HepG2 (cell line): ENCODE measurements around the gene CHSY3. TPM values are rescaled to one million over a fixed set of nuclear protein-coding genes. Genes with fewer than 3 reads are reported as not detected.

Experiments
- ATAC-seq: fragments of 200-7000 bp; cut with Tn5 transposase; 3 replicates; pipeline ENCODE4 v1.9.1; 2020; ENCODE audit warnings: mild to moderate bottlenecking, moderate library complexity
- BruUV-seq: library from RNA; stranded (reverse); fragments of 400-500 nt; replicated peaks from 2 replicates; lab custom pipeline; 2021; lab: Mats Ljungman, UMichigan
- CTCF ChIA-PET: fragments of 300-600 bp; formaldehyde crosslinking; extraction: SDS; loops from one replicate; lab custom pipeline; 2021; ENCODE audit warnings: low total read pairs, inconsistent platforms, low intra/inter-chr PET ratio; lab: Yijun Ruan, JAX
- POLR2A ChIA-PET: fragments of 350-600 bp; sonication (Branson Sonifier 250); formaldehyde crosslinking; loops from one replicate; lab custom pipeline; 2020; ENCODE audit warnings: antibody characterized with exemption, inconsistent platforms; lab: Yijun Ruan, JAX
- DNase-seq: peaks from one replicate; pipeline ENCODE4 v3.0.0-alpha.2; 2015; ENCODE audit warnings: low spot score
- FAIRE-seq: peaks from 3 replicates; lab custom pipeline; 2011; peaks lifted over from hg19 to GRCh38; lab: Jason Lieb, UNC
- H2AFZ ChIP-seq: one replicate; pipeline ENCODE4 v1.6.1; 2011; ENCODE audit warnings: low read length, inconsistent platforms
- H3K27ac ChIP-seq: fragments of 300-600 bp; 3 replicates; pipeline ENCODE4 v1.8.0; 2011; ENCODE audit warnings: mixed run types, mild to moderate bottlenecking, mixed read lengths, low read length, inconsistent platforms; ENCODE audit not compliant: insufficient read depth; ENCODE audit errors: extremely low read length
- H3K27me3 ChIP-seq, 2 experiments: fragments of 200-600 bp in 1 of 2; 2 replicates in 1 of 2; 3 replicates in 1 of 2; pipeline versions ENCODE4 v1.6.0 to v1.8.0; 2011; ENCODE audit warnings: low read length in 2 of 2, mild to moderate bottlenecking in 2 of 2, moderate library complexity in 2 of 2, inconsistent platforms in 1 of 2; ENCODE audit not compliant: insufficient read depth in 2 of 2, control insufficient read depth in 1 of 2
- H3K36me3 ChIP-seq, 2 experiments: fragments of 200-600 bp in 1 of 2; replicated peaks in 1 of 2; 2 replicates in 1 of 2; 3 replicates in 1 of 2; pipeline versions ENCODE4 v1.5.1 to v1.8.0; 2011; ENCODE audit warnings: low read length in 2 of 2, inconsistent platforms in 1 of 2; ENCODE audit not compliant: insufficient read depth in 2 of 2, control insufficient read depth in 1 of 2
- H3K4me1 ChIP-seq: 2 replicates; pipeline ENCODE4 v1.5.1; 2012; ENCODE audit warnings: low read length, inconsistent platforms; ENCODE audit not compliant: insufficient read depth
- H3K4me2 ChIP-seq: 2 replicates; pipeline ENCODE4 v1.6.0; 2011; ENCODE audit warnings: low read depth, low read length, inconsistent platforms
- H3K4me3 ChIP-seq, 3 experiments: fragments of 200-600 bp in 1 of 3; sonication (generic), shearing (Covaris generic) in 1 of 3; replicated peaks in 1 of 3; 2 replicates each; pipeline ENCODE4 v1.5.1; 2011 to 2016; ENCODE audit warnings: low read length in 3 of 3, inconsistent platforms in 2 of 3, low read depth in 2 of 3, mild to moderate bottlenecking in 2 of 3, control low read depth in 1 of 3, mixed read lengths in 1 of 3; ENCODE audit not compliant: insufficient read depth in 1 of 3
- H3K79me2 ChIP-seq: one replicate; pipeline ENCODE4 v1.6.1; 2011; ENCODE audit warnings: low read length, inconsistent platforms; ENCODE audit not compliant: insufficient read depth
- H3K9ac ChIP-seq: 2 replicates; pipeline ENCODE4 v1.6.0; 2011; ENCODE audit warnings: mild to moderate bottlenecking, low read depth, low read length, inconsistent platforms; ENCODE audit not compliant: insufficient read depth
- H3K9me3 ChIP-seq: 2 replicates; pipeline ENCODE4 v1.5.1; 2012; ENCODE audit warnings: mild to moderate bottlenecking, low read length
- H4K20me1 ChIP-seq: 2 replicates; pipeline ENCODE4 v1.6.0; 2011; ENCODE audit warnings: inconsistent platforms, mild to moderate bottlenecking, low read length, moderate library complexity; ENCODE audit not compliant: insufficient read depth
- EHMT2 ChIP-seq: fragments of 200-600 bp; sonication (generic); IDR thresholded peaks from 2 replicates; pipeline ENCODE4 v1.7.0; 2017; ENCODE audit warnings: antibody characterized with exemption, low read depth, low read length, borderline replicate concordance
- MAZ ChIP-seq, 2 experiments: sonication (generic) in 1 of 2; formaldehyde crosslinking in 1 of 2; IDR thresholded peaks; 2 replicates each; pipeline versions ENCODE4 v1.5.0 to v1.6.1; 2012 to 2020; ENCODE audit warnings: low read depth in 2 of 2, mild to moderate bottlenecking in 2 of 2, borderline replicate concordance in 1 of 2, improper control_type of control experiment in 1 of 2, low read length in 1 of 2, missing genetic modification reagents in 1 of 2, moderate library complexity in 1 of 2
- SIX1 ChIP-seq: sonication (generic); formaldehyde crosslinking; IDR thresholded peaks from 2 replicates; pipeline ENCODE4 v1.4.0; 2020; ENCODE audit warnings: missing genetic modification reagents, borderline replicate concordance
- SKI ChIP-seq: fragments of 450-650 bp; IDR thresholded peaks from one replicate; pipeline ENCODE4 v1.6.1; 2018; ENCODE audit warnings: mild to moderate bottlenecking; ENCODE audit not compliant: partially characterized antibody
- ZKSCAN1 ChIP-seq: fragments of 150-350 bp; IDR thresholded peaks from 2 replicates; pipeline ENCODE4 v1.6.1; 2014; ENCODE audit warnings: low read length
- ZNF234 ChIP-seq: sonication (generic); formaldehyde crosslinking; conservative IDR thresholded peaks from 2 replicates; pipeline ENCODE4 v1.5.1; 2020; ENCODE audit warnings: mild to moderate bottlenecking, missing genetic modification reagents
- ZNF280D ChIP-seq: sonication (generic); formaldehyde crosslinking; IDR thresholded peaks from 2 replicates; pipeline ENCODE4 v1.5.1; 2020; ENCODE audit warnings: mild to moderate bottlenecking, missing genetic modification reagents
- in situ Hi-C: cut with HindIII; loops from 2 replicates; pipeline ENCODE4 v1.10.0; 2017; ENCODE audit warnings: low pct_unique_long_range_greater_than_20kb; ENCODE audit not compliant: extremely low pct_ligation_motif_present
- intact Hi-C: fragments of 100-400 bp; cut with micrococcal nuclease; formaldehyde crosslinking; loops from one replicate; pipeline ENCODE4 v1.10.0; 2022; ENCODE audit not compliant: unreplicated experiment
- polyA plus RNA-seq, 8 experiments: library from polyadenylated mRNA; depleted of rRNA in 3 of 8; stranded (reverse) in 7 of 8; unstranded in 1 of 8; fragments of >200 nt; fragmentation: Illumina TruSeq in 4 of 8; extraction: Trizol in 4 of 8; gene quantifications; 2 replicates each; pipeline versions ENCODE4 v1.2.1 to v1.2.3, GENCODE V29; 2011 to 2016; ENCODE audit warnings: low read depth in 4 of 8, missing spikeins in 1 of 8, mixed read lengths in 1 of 8; ENCODE audit not compliant: insufficient read depth in 1 of 8
- total RNA-seq, 5 experiments: library from RNA; depleted of rRNA; stranded (reverse); fragments of >200 nt; fragmentation: Illumina TruSeq; extraction: Trizol; gene quantifications; 2 replicates each; pipeline ENCODE4 v1.2.3, GENCODE V29; 2016; ENCODE audit warnings: low read depth in 1 of 5

Gene CHSY3
- total and polyA plus RNA-seq, 2 of the 13 experiments (the other 11 are each of a cell fraction or from before 2014, with no cell fraction given): 0.26 to 4.1 TPM

- TF ChIP-seq EHMT2: no peak
- no peak for TF ChIP-seq SIX1 (CRISPR knock-in tag)
These were observed 231.2 kb downstream of the CHSY3 start (continued) for GRCh38 chr5:130135506-130135905.

GRCh38 chr5:130136300-130136699 lies 232.0 kb downstream of the CHSY3 start:
- no peak for FAIRE-seq
- no peak overlapping the region for H3K4me2 ChIP-seq
- TF ChIP-seq ZNF280D (no peak), SKI (no peak), MAZ (IDR thresholded peaks at IDR 0.05; ENCODE audit: borderline replicate concordance, low read depth, low read length) (no peak), MAZ (CRISPR knock-in tag; IDR thresholded peaks at IDR 0.05; ENCODE audit: low read depth) (no peak), ZNF234 (CRISPR knock-in tag) (no peak), ZKSCAN1 (no peak)
- TF ChIP-seq, all 625 proteins: peak for 0
- no peaks in the 10 kb centered on the region for H3K36me3 ChIP-seq
- H3K27me3 ChIP-seq: no peaks in the 10 kb centered on the region
- POLR2A ChIA-PET: no interaction called here
- no peak overlapping the region for H3K27ac ChIP-seq
- H3K79me2 ChIP-seq: no peaks in the 10 kb centered on the region
- no peak overlapping the region for H3K4me3 ChIP-seq
- DNase-seq (no peak), ATAC-seq (no peak)
- no peak overlapping the region for H3K9ac ChIP-seq
- no peak overlapping the region for H2AFZ ChIP-seq
- CTCF ChIA-PET: no interaction called here
- H3K9me3 ChIP-seq: no peaks in the 10 kb centered on the region
- no peaks in the 10 kb centered on the region for H3K4me1 ChIP-seq
- H4K20me1 ChIP-seq: no peaks in the 10 kb centered on the region
- in situ Hi-C loops: no loop called here
- no TSS peak for BruUV-seq
- intact Hi-C loops: no loop called here
